Measurements from ENCODE around the gene S100A11. TPM values are rescaled to one million over a fixed set of nuclear protein-coding genes. Genes with fewer than 3 reads are reported as not detected.

Gene S100A11
- total RNA-seq, 1 experiment from 2014 or later: 126 TPM

DNA sequence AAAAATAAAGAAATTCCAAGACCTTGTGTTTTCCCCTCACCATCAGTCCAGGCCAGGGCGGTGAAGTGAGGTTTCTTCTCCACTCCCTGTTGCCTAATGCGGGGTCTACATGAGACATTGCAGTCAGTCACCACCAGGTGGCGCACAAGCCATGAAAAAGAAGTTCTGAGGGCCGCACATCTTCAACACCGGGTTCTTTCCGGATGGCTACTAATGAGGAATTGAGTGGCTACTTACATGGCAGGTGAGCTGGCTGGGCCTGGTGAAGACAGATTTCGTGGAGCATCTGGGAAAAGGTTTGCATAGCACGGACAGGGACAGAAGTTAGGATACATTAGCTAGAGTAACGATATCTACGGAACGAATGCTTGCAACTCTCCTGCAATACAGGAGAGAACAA is 15.8 kb upstream of the S100A11 start:
- H3K27ac Mint-ChIP-seq: no peak overlapping the region
- H3K4me3 Mint-ChIP-seq: no peak overlapping the region
- peaks cover 18% of the 10 kb centered on the region for H3K4me1 Mint-ChIP-seq
- ChIA-PET POLR2A (interaction anchor here (1.1 kb wide), 1 partner anchor 58 kb away, joined by 3 read pairs; no protein-coding TSS in a partner anchor), CTCF (interaction anchor here (0.6 to 3.3 kb wide), 22 partner anchors 9 to 406 kb away, joined by 3 to 66 read pairs (median 4); partner anchors contain the start of gene S100A11)
- H3K9me3 Mint-ChIP-seq: no peaks in the 10 kb centered on the region
- peaks cover 27% of the 10 kb centered on the region; the same call in 1 of the 2 replicates for H3K27me3 Mint-ChIP-seq (ENCODE audit: low read depth)
- no peaks in the 10 kb centered on the region for H3K36me3 Mint-ChIP-seq
- peak; percentile 92 for DNase-seq (ENCODE audit: low spot score)
- ATAC-seq: peak; percentile 51
- TF ChIP-seq MAX (CRISPR knock-in tag; IDR thresholded peaks at IDR 0.05) (0 out of 2 replicates have a peak, but pooled peaks have one; percentile 31), JAZF1 (CRISPR knock-in tag; IDR thresholded peaks at IDR 0.05) (no peak)
- TF ChIP-seq, protein P1, sequence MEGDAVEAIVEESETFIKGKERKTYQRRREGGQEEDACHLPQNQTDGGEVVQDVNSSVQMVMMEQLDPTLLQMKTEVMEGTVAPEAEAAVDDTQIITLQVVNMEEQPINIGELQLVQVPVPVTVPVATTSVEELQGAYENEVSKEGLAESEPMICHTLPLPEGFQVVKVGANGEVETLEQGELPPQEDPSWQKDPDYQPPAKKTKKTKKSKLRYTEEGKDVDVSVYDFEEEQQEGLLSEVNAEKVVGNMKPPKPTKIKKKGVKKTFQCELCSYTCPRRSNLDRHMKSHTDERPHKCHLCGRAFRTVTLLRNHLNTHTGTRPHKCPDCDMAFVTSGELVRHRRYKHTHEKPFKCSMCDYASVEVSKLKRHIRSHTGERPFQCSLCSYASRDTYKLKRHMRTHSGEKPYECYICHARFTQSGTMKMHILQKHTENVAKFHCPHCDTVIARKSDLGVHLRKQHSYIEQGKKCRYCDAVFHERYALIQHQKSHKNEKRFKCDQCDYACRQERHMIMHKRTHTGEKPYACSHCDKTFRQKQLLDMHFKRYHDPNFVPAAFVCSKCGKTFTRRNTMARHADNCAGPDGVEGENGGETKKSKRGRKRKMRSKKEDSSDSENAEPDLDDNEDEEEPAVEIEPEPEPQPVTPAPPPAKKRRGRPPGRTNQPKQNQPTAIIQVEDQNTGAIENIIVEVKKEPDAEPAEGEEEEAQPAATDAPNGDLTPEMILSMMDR (IDR thresholded peaks at IDR 0.05): peak; percentile 96

DNA sequence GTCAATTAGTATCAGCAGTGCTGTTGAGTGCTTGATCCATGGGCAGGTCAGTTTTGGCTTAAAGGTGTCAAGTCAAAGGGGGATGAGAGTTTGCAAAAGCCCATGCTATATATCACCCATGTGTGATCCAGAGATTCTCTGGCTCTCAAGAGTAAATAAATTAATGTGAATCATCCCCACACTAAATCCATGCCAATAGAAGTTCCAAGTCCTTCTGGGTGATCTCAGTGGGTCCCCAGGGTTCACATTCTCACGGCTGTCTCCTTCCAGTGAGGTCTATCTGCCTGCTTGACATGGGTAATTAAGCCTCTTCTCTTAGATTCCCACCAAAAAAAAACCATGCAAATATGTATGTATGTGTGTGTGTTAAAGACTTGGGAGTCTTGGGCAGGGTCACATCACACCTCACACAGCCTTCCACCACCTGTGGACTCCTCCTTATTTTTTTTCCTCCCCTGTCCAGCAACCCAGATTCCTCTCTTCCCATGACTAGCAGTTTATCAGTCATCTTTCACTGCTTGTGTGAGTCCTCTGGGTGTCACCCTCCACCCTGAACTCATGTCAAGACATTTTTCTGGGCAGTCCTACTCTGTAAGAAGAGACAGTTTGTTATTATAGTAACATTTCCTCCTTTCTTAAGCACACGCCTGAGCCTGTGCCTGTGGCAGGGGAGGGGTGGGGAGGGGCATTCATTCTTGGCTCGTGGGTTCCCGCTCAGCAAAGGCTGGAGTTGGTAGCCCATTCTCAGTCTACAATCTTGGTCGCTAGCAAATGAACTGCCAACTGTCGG is 14.3 kb upstream of the S100A11 start:
- Mint-ChIP-seq H3K4me3 (no peak overlapping the region), H3K36me3 (no peaks in the 10 kb centered on the region), H3K27ac (no peak overlapping the region), H3K27me3 (ENCODE audit: low read depth) (peaks cover 22% of the 10 kb centered on the region; the same call in 1 of the 2 replicates), H3K4me1 (peaks cover 24% of the 10 kb centered on the region), H3K9me3 (no peaks in the 10 kb centered on the region)
- no peak for ATAC-seq
- ChIA-PET POLR2A (interaction anchor here (0.6 kb wide), 1 partner anchor 202 kb away, joined by 3 read pairs; no protein-coding TSS in a partner anchor), CTCF (interaction anchor here (0.8 to 3.3 kb wide), 6 partner anchors 14 to 408 kb away, joined by 3 to 66 read pairs (median 4); partner anchors contain the start of gene S100A11)
- DNase-seq (ENCODE audit: low spot score): no peak
- no peak for TF ChIP-seq ZNF281 (CRISPR knock-in tag; IDR thresholded peaks at IDR 0.05)
- TF ChIP-seq, protein P2, sequence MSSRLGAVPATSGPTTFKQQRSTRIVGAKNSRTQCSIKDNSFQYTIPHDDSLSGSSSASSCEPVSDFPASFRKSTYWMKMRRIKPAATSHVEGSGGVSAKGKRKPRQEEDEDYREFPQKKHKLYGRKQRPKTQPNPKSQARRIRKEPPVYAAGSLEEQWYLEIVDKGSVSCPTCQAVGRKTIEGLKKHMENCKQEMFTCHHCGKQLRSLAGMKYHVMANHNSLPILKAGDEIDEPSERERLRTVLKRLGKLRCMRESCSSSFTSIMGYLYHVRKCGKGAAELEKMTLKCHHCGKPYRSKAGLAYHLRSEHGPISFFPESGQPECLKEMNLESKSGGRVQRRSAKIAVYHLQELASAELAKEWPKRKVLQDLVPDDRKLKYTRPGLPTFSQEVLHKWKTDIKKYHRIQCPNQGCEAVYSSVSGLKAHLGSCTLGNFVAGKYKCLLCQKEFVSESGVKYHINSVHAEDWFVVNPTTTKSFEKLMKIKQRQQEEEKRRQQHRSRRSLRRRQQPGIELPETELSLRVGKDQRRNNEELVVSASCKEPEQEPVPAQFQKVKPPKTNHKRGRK (CRISPR knock-in tag; IDR thresholded peaks at IDR 0.05; ENCODE audit: borderline replicate concordance): no peak
- TF ChIP-seq PRDM15 (CRISPR knock-in tag; IDR thresholded peaks at IDR 0.05): no peak
- TF ChIP-seq ESRRA (CRISPR knock-in tag; IDR thresholded peaks at IDR 0.05; ENCODE audit: borderline replicate concordance): no peak
- TF ChIP-seq SP1 (CRISPR knock-in tag; conservative IDR thresholded peaks at IDR 0.05): no peak
- no peak for TF ChIP-seq ARID4B (CRISPR knock-in tag; IDR thresholded peaks at IDR 0.05; ENCODE audit: borderline replicate concordance)
- TF ChIP-seq NR3C1 (CRISPR knock-in tag; conservative IDR thresholded peaks at IDR 0.05; ENCODE audit: low read depth): no peak
- no peak for TF ChIP-seq HMGXB4 (CRISPR knock-in tag; IDR thresholded peaks at IDR 0.05)
- TF ChIP-seq GTF2I (CRISPR knock-in tag; conservative IDR thresholded peaks at IDR 0.05): no peak
